Thyroid gland (tissue), 4 donors: ENCODE data around the gene DENND1B.
"Not testable (repeated sequence)": the region's sequence is repeated elsewhere in the genome, so short reads cannot be mapped to it uniquely, and the experiment has no call there.

Experiments
- POLR2A ChIP-seq, 2 donors: fragments of 450-650 bp; IDR thresholded peaks; one replicate each; pipeline ENCODE4 v1.6.1; 2017; ENCODE audit warnings: antibody characterized with exemption in 2 of 2, mild to moderate bottlenecking in 2 of 2, moderate library complexity in 1 of 2
- TF ChIP-seq, protein P1 (sequence below), 6 experiments: fragments of 200-600 bp in 3 of 6; fragments of 450-650 bp in 3 of 6; sonication (generic) in 3 of 6; IDR thresholded peaks; one replicate each; pipeline ENCODE4 v1.5.1; 2016 to 2019; ENCODE audit warnings: antibody characterized with exemption in 6 of 6, mild to moderate bottlenecking in 2 of 6, inconsistent platforms in 1 of 6, moderate library complexity in 1 of 6

DNA sequence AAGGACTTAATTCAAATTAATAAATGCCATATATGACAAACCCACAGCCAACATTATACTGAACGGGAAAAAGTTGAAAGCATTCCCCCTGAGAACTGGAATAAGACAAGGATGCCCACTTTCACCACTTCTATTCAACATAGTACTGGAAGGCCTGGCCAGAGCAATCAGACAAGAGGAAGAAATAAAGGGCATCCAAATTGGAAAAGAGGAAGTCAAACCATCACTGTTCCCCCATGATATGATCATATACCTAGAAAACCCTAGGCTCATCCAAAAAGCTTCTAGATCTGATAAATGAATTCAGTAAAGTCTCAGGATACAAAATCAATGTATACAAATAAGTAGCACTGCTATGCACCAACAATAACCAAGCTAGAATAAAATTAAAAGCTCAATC lies 283.8 kb downstream of the DENND1B start:
- TF ChIP-seq, protein P1, sequence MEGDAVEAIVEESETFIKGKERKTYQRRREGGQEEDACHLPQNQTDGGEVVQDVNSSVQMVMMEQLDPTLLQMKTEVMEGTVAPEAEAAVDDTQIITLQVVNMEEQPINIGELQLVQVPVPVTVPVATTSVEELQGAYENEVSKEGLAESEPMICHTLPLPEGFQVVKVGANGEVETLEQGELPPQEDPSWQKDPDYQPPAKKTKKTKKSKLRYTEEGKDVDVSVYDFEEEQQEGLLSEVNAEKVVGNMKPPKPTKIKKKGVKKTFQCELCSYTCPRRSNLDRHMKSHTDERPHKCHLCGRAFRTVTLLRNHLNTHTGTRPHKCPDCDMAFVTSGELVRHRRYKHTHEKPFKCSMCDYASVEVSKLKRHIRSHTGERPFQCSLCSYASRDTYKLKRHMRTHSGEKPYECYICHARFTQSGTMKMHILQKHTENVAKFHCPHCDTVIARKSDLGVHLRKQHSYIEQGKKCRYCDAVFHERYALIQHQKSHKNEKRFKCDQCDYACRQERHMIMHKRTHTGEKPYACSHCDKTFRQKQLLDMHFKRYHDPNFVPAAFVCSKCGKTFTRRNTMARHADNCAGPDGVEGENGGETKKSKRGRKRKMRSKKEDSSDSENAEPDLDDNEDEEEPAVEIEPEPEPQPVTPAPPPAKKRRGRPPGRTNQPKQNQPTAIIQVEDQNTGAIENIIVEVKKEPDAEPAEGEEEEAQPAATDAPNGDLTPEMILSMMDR (IDR thresholded peaks at IDR 0.05) = not testable (repeated sequence)
- not testable (repeated sequence) for TF ChIP-seq POLR2A (IDR thresholded peaks at IDR 0.05)
